Common myeloid progenitor, CD34-positive (primary cell): ENCODE results near the gene MYH9.

ENCODE experiments used
- CTCF ChIA-PET: fragments of 350-600 bp; sonication (Branson Sonifier 250); formaldehyde crosslinking; loops from one replicate; lab custom pipeline; 2021; ENCODE audit warnings: antibody characterized with exemption; lab: Charles Lee
- POLR2A ChIA-PET: fragments of 350-600 bp; sonication (Branson Sonifier 250); formaldehyde crosslinking; loops from one replicate; lab custom pipeline; 2021; ENCODE audit warnings: antibody characterized with exemption; lab: Charles Lee
- DNase-seq, 3 donors: peaks; one replicate each; pipeline versions ENCODE4 v3.0.0 to v3.0.0-alpha.2; 2013
- H3K27ac ChIP-seq, 2 experiments: 1 replicate in 1 of 2; 2 replicates in 1 of 2; pipeline ENCODE4 v1.7.0; 2013; ENCODE audit warnings: inconsistent platforms in 2 of 2, low read length in 2 of 2, mild to moderate bottlenecking in 2 of 2, low read depth in 1 of 2, moderate library complexity in 1 of 2; ENCODE audit not compliant: severe bottlenecking in 2 of 2, insufficient read depth in 1 of 2, poor library complexity in 1 of 2
- H3K27me3 ChIP-seq, 5 experiments: replicated peaks in 2 of 5; 1 replicate in 3 of 5; 2 replicates in 2 of 5; pipeline versions ENCODE4 v1.6.1 to v1.7.0; 2013; ENCODE audit warnings: low read length in 4 of 5, mild to moderate bottlenecking in 2 of 5, moderate library complexity in 2 of 5, inconsistent platforms in 1 of 5; ENCODE audit not compliant: insufficient read depth in 5 of 5, control insufficient read depth in 4 of 5
- H3K36me3 ChIP-seq, 4 experiments: 1 replicate in 2 of 4; 2 replicates in 2 of 4; pipeline versions ENCODE4 v1.6.1 to v1.7.0; 2013; ENCODE audit warnings: low read length in 3 of 4, control low read depth in 1 of 4, mild to moderate bottlenecking in 1 of 4; ENCODE audit not compliant: control insufficient read depth in 4 of 4, insufficient read depth in 4 of 4
- H3K4me1 ChIP-seq, 4 experiments: 1 replicate in 3 of 4; 2 replicates in 1 of 4; pipeline versions ENCODE4 v1.6.1 to v1.7.1; 2013; ENCODE audit warnings: low read length in 3 of 4, mild to moderate bottlenecking in 3 of 4, control low read depth in 1 of 4, inconsistent platforms in 1 of 4, moderate library complexity in 1 of 4; ENCODE audit not compliant: control insufficient read depth in 4 of 4, insufficient read depth in 4 of 4; ENCODE audit errors: control extremely low read depth in 1 of 4
- H3K4me3 ChIP-seq, 7 experiments: 1 replicate in 4 of 7; 2 replicates in 3 of 7; pipeline versions ENCODE4 v1.5.1 to v1.7.0; 2013; ENCODE audit warnings: mild to moderate bottlenecking in 7 of 7, low read length in 6 of 7, moderate library complexity in 6 of 7, inconsistent platforms in 2 of 7, low read depth in 2 of 7, control low read depth in 1 of 7; ENCODE audit not compliant: insufficient read depth in 4 of 7, control insufficient read depth in 1 of 7; ENCODE audit errors: extremely low read depth in 1 of 7
- H3K9me3 ChIP-seq, 5 experiments: 1 replicate in 4 of 5; 2 replicates in 1 of 5; pipeline versions ENCODE4 v1.6.1 to v1.7.1; 2013; ENCODE audit warnings: low read length in 4 of 5, mild to moderate bottlenecking in 2 of 5, inconsistent platforms in 1 of 5, low read depth in 1 of 5, moderate library complexity in 1 of 5; ENCODE audit not compliant: control insufficient read depth in 4 of 5, insufficient read depth in 2 of 5; ENCODE audit errors: control extremely low read depth in 1 of 5
- WGBS: methylation state at CpG from one replicate; pipeline ENCODE4 v1.1.5; 2013; ENCODE audit not compliant: insufficient coverage; 5-methylcytosine and 5-hydroxymethylcytosine counted together

MYH9 gene

DNA sequence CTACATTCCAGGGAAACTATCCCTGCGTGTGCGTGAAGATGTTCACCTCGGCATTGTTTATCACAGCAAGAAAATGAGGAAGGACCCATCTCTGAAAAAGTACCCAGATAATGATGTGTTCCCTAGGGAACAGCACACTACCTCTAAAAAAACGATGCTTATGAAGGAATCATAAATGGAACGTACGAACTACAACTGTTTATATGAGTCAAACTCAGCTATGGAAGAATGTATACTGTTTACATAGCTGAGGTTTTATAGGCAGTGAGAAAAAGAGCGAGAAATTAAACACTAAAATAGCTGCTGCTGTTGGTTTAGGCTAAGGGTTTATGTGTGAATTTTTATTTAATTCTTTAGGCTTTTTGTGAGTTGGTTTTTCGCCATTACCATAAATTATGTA lies 85.9 kb downstream of the MYH9 start:
- WGBS: 90% methylated on average over 3 of the region's 8 CpGs

DNA sequence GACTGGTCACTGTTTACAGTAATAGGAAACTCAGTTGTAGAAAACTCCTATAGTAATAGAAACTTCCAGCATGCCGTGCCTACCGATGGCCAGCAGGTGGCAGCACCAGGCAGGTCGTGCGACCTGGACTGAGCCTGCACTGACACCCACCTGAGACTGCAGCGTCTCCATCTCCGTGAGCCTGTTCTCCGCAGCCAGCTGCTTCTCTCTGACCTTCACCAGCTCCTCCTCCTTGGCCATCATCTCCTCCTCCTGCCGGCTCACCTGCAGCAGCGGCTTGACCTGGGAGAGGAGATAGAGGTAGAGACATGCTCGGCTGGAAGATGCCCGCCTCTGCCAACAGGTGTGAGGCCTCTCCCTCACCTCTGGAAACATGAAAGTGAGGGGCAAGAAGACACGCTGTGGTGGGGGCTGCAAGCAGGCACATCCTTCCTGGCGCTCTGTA lies 86.4 kb downstream of the MYH9 start:
- peaks cover 39 to 100% (median 84%) of the 10 kb centered on the region in 4 experiments for H3K36me3 ChIP-seq
- WGBS: 38% methylated on average over 9 of the region's 13 CpGs

More for the DNA sequence above, 85.9 kb downstream of the MYH9 start:
- Histone ChIP-seq H3K9me3 (no peaks in the 10 kb centered on the region), H3K27me3 (no peaks in the 10 kb centered on the region), H3K4me3 (no peak overlapping the region), H3K36me3 (peaks cover 36 to 100% (median 83%) of the 10 kb centered on the region in 4 experiments), H3K4me1 (no peaks in the 10 kb centered on the region), H3K27ac (no peak overlapping the region)
- DNase-seq: no peak
- POLR2A ChIA-PET: interaction anchor here (1.1 to 1.2 kb wide), 3 partner anchors 14 to 168 kb away, joined by 3 to 4 read pairs (median 3); no protein-coding TSS in a partner anchor
- CTCF ChIA-PET: interaction anchor here (0.7 to 8.8 kb wide), 22 partner anchors 9 to 210 kb away, joined by 3 to 112 read pairs (median 5); no protein-coding TSS in a partner anchor

GRCh38 chr22:36300396-36301212 lies 87.2 kb downstream of the MYH9 start:
- no peaks in the 10 kb centered on the region for H3K27me3 ChIP-seq
- no peak overlapping the region for H3K4me3 ChIP-seq
- CTCF ChIA-PET: interaction anchor here (0.7 to 8.8 kb wide), 28 partner anchors 8 to 211 kb away, joined by 3 to 112 read pairs (median 4); partner anchors contain the start of gene TXN2
- no peaks in the 10 kb centered on the region for H3K4me1 ChIP-seq
- POLR2A ChIA-PET: interaction anchor here (1.2 kb wide), 2 partner anchors 15 to 170 kb away, joined by 3 to 4 read pairs; no protein-coding TSS in a partner anchor
- no peak for DNase-seq
- H3K27ac ChIP-seq: no peak overlapping the region
- peaks cover 43 to 100% (median 82%) of the 10 kb centered on the region in 4 experiments for H3K36me3 ChIP-seq
- 99% methylated on average over 23 of the region's 24 CpGs for WGBS
- no peaks in the 10 kb centered on the region for H3K9me3 ChIP-seq

More for the DNA sequence above, 86.4 kb downstream of the MYH9 start:
- H3K27ac ChIP-seq: no peak overlapping the region
- H3K4me3 ChIP-seq: no peak overlapping the region
- no peaks in the 10 kb centered on the region for H3K9me3 ChIP-seq
- ChIA-PET POLR2A (interaction anchor here (1.1 to 1.2 kb wide), 3 partner anchors 14 to 169 kb away, joined by 3 to 4 read pairs (median 3); no protein-coding TSS in a partner anchor), CTCF (interaction anchor here (0.7 to 8.8 kb wide), 31 partner anchors 9 to 210 kb away, joined by 3 to 112 read pairs (median 4); partner anchors contain the start of gene TXN2)
- no peaks in the 10 kb centered on the region for H3K4me1 ChIP-seq
- peak; percentile 65 to 84 (median 77) for DNase-seq
- H3K27me3 ChIP-seq: no peaks in the 10 kb centered on the region

- WGBS: 99% methylated on average over 10 of the region's 12 CpGs
- Histone ChIP-seq H3K27ac (no peak overlapping the region), H3K4me1 (no peaks in the 10 kb centered on the region), H3K4me3 (no peak overlapping the region), H3K9me3 (no peaks in the 10 kb centered on the region), H3K27me3 (no peaks in the 10 kb centered on the region), H3K36me3 (peaks cover 48 to 100% (median 85%) of the 10 kb centered on the region in 4 experiments)
- POLR2A ChIA-PET: no interaction called here
- CTCF ChIA-PET: interaction anchor here (1.1 to 8.8 kb wide), 9 partner anchors 11 to 210 kb away, joined by 3 to 112 read pairs (median 25); no protein-coding TSS in a partner anchor
- DNase-seq: no peak
Measured at GRCh38 chr22:36299911-36300310, 87.9 kb downstream of the MYH9 start.

GRCh38 chr22:36299295-36299694 lies 88.5 kb downstream of the MYH9 start:
- no peaks in the 10 kb centered on the region for H3K27me3 ChIP-seq
- no peak overlapping the region for H3K27ac ChIP-seq
- H3K4me1 ChIP-seq: no peaks in the 10 kb centered on the region
- no peak overlapping the region for H3K4me3 ChIP-seq
- H3K36me3 ChIP-seq: peaks cover 51 to 100% (median 86%) of the 10 kb centered on the region in 4 experiments
- POLR2A ChIA-PET: no interaction called here
- no peak for DNase-seq
- CTCF ChIA-PET: interaction anchor here (0.7 to 8.8 kb wide), 6 partner anchors 13 to 193 kb away, joined by 3 to 112 read pairs (median 28); no protein-coding TSS in a partner anchor
- H3K9me3 ChIP-seq: no peaks in the 10 kb centered on the region
- WGBS: 89% methylated on average over 11 of the region's 14 CpGs

- Histone ChIP-seq H3K27me3 (no peaks in the 10 kb centered on the region), H3K4me3 (no peak overlapping the region), H3K9me3 (no peaks in the 10 kb centered on the region), H3K36me3 (peaks cover 57 to 100% (median 87%) of the 10 kb centered on the region in 4 experiments), H3K4me1 (no peaks in the 10 kb centered on the region), H3K27ac (no peak overlapping the region)
- DNase-seq: no peak
- WGBS: 97% methylated on average over 11 of the region's 13 CpGs
- POLR2A ChIA-PET: interaction anchor here (0.7 kb wide), 1 partner anchor 111 kb away, joined by 3 read pairs; no protein-coding TSS in a partner anchor
- CTCF ChIA-PET: interaction anchor here (0.7 to 8.8 kb wide), 11 partner anchors 9 to 194 kb away, joined by 3 to 112 read pairs (median 4); no protein-coding TSS in a partner anchor
Measured at GRCh38 chr22:36298601-36299000, 89.2 kb downstream of the MYH9 start.
